ENCODE data around the gene CACNA1I. TPM values are rescaled to one million over a fixed set of nuclear protein-coding genes. Genes with fewer than 3 reads are reported as not detected.

Gene CACNA1I
- total RNA-seq, 4 donors from 2014 or later, result not detected

DNA sequence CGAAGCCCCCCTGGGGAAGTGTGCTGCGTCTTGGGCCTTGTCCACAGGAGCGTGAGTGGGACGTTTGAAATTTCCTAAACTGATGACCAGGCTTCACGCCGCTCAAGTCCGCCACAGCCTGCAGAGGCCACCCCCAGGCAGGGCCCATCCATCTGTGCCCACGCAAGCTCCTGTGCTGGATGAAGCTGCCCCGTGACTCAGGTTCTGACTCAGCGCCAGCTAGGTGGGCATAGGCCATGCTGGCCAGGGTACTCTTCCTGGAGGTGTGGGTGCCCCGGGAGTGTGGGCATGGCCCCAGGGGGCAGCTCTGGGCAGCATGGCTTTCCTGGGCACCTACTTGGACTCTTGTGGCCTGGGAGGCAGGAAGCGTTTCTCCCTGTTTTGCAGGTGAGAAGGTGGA, 134.8 kb downstream of the CACNA1I start:
- H3K4me1 ChIP-seq, result peaks cover 12 to 14% of the 10 kb centered on the region in 2 donors
- no peak for ATAC-seq
- H3K36me3 ChIP-seq, result no peaks in the 10 kb centered on the region
- H3K27me3 ChIP-seq, result peaks cover 0 to 3% (median 0%) of the 10 kb centered on the region in 3 donors
- intact Hi-C loops (cut with DNase I; ENCODE audit: low total_unique reads) (no loop called here), in situ Hi-C loops (cut with MboI; ENCODE audit: low sequenced_read_pairs in 4 of 4) (no loop called here)
- no peak overlapping the region for H3K4me3 ChIP-seq
- no peak for DNase-seq
- TF ChIP-seq, protein P1, sequence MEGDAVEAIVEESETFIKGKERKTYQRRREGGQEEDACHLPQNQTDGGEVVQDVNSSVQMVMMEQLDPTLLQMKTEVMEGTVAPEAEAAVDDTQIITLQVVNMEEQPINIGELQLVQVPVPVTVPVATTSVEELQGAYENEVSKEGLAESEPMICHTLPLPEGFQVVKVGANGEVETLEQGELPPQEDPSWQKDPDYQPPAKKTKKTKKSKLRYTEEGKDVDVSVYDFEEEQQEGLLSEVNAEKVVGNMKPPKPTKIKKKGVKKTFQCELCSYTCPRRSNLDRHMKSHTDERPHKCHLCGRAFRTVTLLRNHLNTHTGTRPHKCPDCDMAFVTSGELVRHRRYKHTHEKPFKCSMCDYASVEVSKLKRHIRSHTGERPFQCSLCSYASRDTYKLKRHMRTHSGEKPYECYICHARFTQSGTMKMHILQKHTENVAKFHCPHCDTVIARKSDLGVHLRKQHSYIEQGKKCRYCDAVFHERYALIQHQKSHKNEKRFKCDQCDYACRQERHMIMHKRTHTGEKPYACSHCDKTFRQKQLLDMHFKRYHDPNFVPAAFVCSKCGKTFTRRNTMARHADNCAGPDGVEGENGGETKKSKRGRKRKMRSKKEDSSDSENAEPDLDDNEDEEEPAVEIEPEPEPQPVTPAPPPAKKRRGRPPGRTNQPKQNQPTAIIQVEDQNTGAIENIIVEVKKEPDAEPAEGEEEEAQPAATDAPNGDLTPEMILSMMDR (IDR thresholded peaks at IDR 0.05 in 4 of 5, conservative IDR thresholded peaks at IDR 0.05 in 1 of 5), result no peak
- no peak for TF ChIP-seq POLR2A (IDR thresholded peaks at IDR 0.05)
- no peak overlapping the region for H3K27ac ChIP-seq
- H3K9me3 ChIP-seq, result no peaks in the 10 kb centered on the region

DNA sequence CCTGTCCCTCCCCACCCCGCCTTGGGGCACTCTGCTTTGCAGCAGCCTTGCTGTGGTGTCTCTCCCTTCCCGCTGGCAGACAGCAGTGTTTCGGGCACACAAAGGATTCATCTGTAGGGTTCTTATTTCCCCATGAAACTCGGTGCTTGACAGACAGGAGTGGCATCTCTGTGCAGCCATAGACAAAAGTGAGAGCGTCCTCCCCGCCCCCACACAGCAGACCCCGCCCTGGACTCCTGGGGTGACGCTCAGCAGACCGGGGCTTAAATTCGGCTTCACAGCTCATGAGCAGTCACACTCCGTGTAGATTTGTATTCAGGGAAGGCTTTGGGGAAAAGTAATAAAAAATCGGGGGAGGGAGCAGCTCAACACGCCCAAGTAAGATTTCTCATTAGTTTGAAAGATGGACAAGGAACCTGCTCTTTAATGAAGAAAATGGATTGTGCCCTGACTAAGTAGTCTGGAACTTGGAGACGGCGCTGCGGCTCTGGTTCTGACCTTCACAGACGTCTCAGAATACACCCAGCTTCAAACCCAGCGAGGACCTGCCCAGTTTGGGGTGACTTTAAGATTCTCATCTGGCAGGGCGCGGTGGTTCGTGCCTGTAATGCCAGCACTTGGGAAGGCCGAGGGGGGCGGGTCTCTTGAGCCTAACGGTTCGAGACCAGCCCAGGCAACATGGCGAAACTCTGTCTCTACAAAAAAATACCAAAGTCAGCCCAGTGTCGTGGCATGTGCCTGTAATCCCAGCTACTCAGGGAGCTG, 136.0 kb downstream of the CACNA1I start:
- DNase-seq (no peak), ATAC-seq (no peak)
- H3K27ac ChIP-seq, result no peak overlapping the region
- peaks cover 12 to 16% of the 10 kb centered on the region in 2 donors for H3K4me1 ChIP-seq
- in situ Hi-C loops (cut with MboI; ENCODE audit: low sequenced_read_pairs in 4 of 4), result no loop called here
- no peaks in the 10 kb centered on the region for H3K36me3 ChIP-seq
- H3K9me3 ChIP-seq, result no peaks in the 10 kb centered on the region
- TF ChIP-seq, protein P1 (IDR thresholded peaks at IDR 0.05 in 4 of 5, conservative IDR thresholded peaks at IDR 0.05 in 1 of 5), result no peak
- no peak for TF ChIP-seq POLR2A (IDR thresholded peaks at IDR 0.05)
- H3K4me3 ChIP-seq, result no peak overlapping the region
- intact Hi-C loops (cut with DNase I; ENCODE audit: low total_unique reads), result no loop called here
- H3K27me3 ChIP-seq, result no peaks in the 10 kb centered on the region

DNA sequence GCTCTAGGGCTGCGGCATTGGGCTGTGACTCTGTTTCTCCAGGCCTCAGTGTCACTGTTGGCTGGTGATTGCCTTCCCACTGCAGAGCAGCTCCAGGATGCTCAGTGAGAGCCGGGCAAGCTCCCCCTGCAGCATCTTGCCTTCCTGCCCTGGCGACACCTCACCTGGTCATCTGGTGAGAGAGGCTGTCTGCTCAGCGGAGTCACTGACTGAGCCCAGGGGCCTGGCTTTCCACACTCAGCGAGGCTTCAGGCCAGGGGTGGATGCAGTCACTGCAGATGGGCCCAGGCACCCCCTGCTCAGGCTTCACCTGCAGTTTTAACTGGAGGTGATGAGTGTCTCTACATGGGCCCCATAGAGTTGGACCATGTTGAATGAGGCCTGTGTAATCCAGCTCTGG, 136.8 kb downstream of the CACNA1I start:
- no peaks in the 10 kb centered on the region for H3K27me3 ChIP-seq
- intact Hi-C loops (cut with DNase I; ENCODE audit: low total_unique reads), result no loop called here

DNA sequence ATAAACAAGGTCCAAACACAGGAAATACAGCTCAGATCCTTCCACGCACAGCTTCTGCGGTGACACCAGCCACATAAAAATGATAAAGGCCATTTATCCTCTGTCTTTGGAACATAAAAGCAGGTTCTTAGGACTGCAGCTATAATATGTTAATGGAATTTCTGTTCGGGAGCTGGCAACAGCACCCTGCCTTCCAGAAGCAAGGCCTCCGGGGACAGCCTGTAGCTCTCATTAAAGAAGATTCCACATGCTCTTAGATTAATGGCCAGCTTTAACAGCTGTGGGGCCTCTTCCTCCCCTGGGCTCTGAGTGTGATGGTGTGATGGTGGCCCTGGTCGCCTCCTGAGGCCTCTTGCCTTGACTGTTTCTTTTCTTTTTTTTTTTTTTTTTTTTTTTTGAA, 137.3 kb downstream of the CACNA1I start:
- no peak overlapping the region for H3K27ac ChIP-seq
- no peaks in the 10 kb centered on the region for H3K27me3 ChIP-seq
- H3K4me1 ChIP-seq, result peaks cover 12 to 16% of the 10 kb centered on the region in 2 donors
- H3K36me3 ChIP-seq, result no peaks in the 10 kb centered on the region
- TF ChIP-seq, protein P1 (IDR thresholded peaks at IDR 0.05 in 4 of 5, conservative IDR thresholded peaks at IDR 0.05 in 1 of 5), result no peak
- no peak for TF ChIP-seq POLR2A (IDR thresholded peaks at IDR 0.05)
- H3K4me3 ChIP-seq, result no peak overlapping the region
- intact Hi-C loops (cut with DNase I; ENCODE audit: low total_unique reads) (no loop called here), in situ Hi-C loops (cut with MboI; ENCODE audit: low sequenced_read_pairs in 4 of 4) (no loop called here)
- ATAC-seq, result no peak
- H3K9me3 ChIP-seq, result no peaks in the 10 kb centered on the region
- no peak for DNase-seq

More for the DNA sequence above, 136.8 kb downstream of the CACNA1I start:
- no peak overlapping the region for H3K27ac ChIP-seq
- H3K36me3 ChIP-seq, result no peaks in the 10 kb centered on the region
- H3K9me3 ChIP-seq, result no peaks in the 10 kb centered on the region
- DNase-seq (no peak), ATAC-seq (no peak)
- H3K4me3 ChIP-seq, result no peak overlapping the region
- TF ChIP-seq, protein P1 (IDR thresholded peaks at IDR 0.05 in 4 of 5, conservative IDR thresholded peaks at IDR 0.05 in 1 of 5), result no peak
- TF ChIP-seq POLR2A (IDR thresholded peaks at IDR 0.05), result no peak
- H3K4me1 ChIP-seq, result peaks cover 12 to 16% of the 10 kb centered on the region in 2 donors
- in situ Hi-C loops (cut with MboI; ENCODE audit: low sequenced_read_pairs in 4 of 4), result no loop called here
